DMS 273 (cell line): Measurements from ENCODE around the gene LRCH1.

ENCODE experiments used
- DNase-seq: peaks from one replicate; lab custom pipeline; 2025; ENCODE audit not compliant: unreplicated experiment; lab: John Stamatoyannopoulos, UW

LRCH1 gene

DNA sequence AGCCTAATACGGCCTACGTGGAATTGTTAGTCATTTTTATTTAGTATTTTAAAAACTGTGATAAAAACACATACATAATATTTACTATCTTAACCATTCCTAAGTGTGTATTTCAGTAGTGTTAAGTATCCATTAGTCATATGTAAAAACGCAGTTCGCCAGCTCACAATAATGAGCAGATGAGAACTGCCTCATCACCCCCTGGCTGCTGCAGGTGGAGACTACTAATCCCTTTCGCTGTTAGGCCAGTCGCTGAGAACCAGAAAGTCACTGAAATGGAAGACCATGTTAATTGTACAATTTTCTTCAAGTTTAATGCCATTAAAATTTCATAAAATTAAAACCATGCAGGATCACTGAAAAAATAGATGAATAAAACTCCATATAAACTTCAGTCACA lies 242.4 kb downstream of the LRCH1 start:
- DNase-seq: no peak

DNA sequence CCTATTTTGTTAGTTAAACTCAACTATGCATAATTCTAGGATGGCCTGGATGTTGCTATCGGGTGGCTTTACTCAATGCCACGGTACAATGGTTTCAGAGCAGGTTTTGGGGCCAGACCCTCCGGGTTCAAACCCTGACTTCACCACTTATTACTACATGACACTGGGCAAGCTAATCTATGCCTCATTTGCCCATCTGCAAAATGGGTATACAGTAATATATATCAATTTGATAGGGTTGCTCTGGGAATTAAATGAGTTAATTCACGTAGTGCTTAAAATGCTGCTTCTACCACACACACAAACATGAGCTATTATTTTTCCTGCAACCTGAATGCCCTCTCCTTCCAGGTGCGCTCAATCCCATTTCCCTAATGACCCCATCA lies 243.2 kb downstream of the LRCH1 start:
- DNase-seq: no peak

DNA sequence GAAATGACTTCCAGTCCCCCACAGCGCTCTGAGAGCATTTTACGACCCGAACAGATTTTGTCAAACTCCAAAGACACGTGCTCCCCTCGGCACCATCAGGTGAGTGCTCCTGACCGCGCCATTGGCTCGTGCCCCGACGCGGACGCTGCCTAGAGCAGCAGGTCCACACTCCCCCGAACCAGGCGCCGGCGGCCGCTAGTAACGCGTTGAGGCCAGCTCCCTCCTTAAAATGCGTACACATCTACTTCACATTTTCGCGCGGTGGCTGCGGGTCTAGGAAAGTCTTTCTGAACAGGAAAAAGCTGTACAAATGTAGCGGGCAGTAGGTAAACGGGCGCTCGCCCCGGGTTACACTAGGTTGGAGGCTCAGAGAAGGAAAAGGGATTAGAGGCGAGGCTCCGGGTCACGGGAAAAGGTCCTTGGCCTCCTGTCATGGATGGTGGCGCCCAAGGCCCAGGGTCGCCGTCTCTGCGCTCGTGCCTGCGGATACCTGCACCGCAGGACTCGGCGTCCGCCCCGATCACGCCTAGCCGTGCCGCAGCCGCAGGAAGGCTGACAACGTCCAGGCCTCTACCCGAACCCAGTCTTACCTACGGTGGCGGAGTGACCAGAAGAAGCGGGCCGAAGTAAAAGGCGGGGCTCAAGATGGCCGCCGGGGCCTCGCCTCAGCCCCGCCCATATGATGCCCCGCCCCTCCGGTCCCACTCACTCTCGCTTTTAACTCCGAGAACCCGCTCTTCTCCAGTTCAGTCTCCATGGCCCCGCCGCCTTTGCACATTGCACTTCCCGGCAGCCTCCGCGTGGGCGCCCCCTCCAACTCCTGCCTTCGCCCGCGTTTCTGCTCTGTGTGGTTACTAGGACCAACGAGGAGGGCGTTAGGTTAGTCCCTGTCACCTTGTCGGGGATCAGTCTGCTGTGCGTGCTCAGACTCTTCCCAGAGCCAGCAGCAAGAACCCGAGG lies 243.8 kb downstream of the LRCH1 start, which contains the start of gene ESD:
ESD (minus strand) TSS at position 647 of the 960 bp plus-strand sequence. CDS start 5,748 bp downstream, outside the sequence.
- peak; percentile 93 for DNase-seq

DNA sequence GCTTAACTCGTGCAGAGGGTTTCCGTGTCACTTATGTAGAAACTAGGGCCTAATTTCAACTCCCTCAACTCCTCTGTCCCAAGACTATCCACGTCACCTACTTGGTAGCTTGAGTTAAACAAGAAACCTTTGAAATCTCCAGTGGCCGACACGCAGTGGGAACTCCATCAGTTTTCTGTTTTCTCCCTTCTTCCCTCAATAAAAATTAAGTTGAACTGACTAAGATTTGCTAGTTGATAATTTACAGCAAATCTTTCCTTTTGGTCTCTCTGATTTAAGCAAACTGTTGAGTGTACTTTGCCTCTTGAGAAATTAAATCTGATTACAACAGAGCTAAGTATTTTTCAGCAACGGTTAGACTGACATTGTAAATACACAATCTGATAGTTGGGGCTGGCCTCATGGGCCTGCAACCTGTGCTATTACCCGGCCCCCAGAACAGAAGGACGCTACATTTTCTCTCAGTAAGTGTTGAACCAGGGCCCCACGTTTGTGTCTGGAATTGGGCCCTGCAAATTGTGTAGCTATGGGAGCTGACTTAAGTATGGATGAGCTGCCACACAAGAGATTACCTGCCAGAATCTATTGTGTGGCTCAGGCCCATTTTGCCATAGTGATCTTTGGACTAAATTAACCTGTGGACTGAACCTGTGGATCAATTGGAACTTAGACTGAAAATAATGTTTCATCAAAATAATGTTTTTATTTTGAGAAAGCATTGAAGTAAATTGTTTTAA lies 244.7 kb downstream of the LRCH1 start:
- peak; percentile 6 for DNase-seq

DNA sequence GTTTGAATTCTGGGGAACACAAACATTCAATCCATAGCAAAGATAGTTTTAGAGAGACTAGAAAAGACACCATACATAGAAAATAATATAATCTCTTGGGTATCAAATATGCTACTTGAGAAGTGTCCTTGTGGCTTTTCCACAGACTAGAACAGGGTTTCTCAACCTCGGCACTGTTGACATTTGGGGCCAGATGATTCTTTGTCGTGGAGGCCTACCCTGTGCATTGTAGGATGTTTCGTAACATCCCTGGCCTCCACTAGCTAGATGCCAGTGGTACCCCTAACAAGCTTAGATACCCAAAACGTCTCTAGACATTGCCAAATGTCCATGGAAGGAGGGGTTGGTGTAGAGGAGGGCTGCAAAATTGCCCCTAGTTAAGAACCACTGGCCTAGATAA lies 246.2 kb downstream of the LRCH1 start:
- no peak for DNase-seq

DNA sequence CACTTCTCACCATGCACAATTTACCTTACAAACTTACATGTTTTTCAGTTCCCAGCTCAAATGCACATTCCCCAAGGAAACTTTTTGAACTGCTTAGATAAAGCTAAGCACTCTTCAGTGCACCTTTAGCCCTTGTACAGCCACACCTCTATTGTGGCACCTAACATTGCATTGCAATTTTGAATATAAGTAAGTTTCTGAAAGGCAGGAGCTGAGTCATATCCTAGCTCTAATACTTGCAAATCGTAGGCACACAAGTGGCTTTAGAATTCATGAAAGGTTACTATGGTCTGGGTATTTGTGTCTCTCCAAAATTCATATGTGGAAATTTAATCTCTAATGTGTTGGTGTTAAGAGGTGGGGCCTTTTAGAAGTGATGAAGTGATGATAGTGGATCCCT lies 248.9 kb downstream of the LRCH1 start:
- DNase-seq: no peak
